Osteoblast (primary cell): ENCODE measurements around the gene TNFRSF19. TPM values are rescaled to one million over a fixed set of nuclear protein-coding genes. Genes with fewer than 3 reads are reported as not detected.
A peak's percentile ranks its signal among the peaks of the same experiment; 100 is the strongest.

ENCODE experiments used
- DNase-seq: peaks from one replicate; pipeline ENCODE4 v3.0.0; 2011; ENCODE audit warnings: low spot score, mixed read lengths; ENCODE audit not compliant: insufficient read length; ENCODE audit errors: missing footprints
- H2AFZ ChIP-seq: 2 replicates; pipeline ENCODE4 v1.6.0; 2011; ENCODE audit warnings: mild to moderate bottlenecking, low read length
- H3K27ac ChIP-seq: 2 replicates; pipeline ENCODE4 v1.5.1; 2011; ENCODE audit warnings: mild to moderate bottlenecking, low read depth, low read length, moderate library complexity
- H3K27me3 ChIP-seq: 2 replicates; pipeline ENCODE4 v1.6.0; 2012; ENCODE audit warnings: mild to moderate bottlenecking, control low read depth, inconsistent platforms, low read length, moderate library complexity; ENCODE audit not compliant: insufficient read depth
- H3K36me3 ChIP-seq: 2 replicates; pipeline ENCODE4 v1.5.1; 2011; ENCODE audit warnings: mild to moderate bottlenecking, low read length, control low read depth, moderate library complexity; ENCODE audit not compliant: insufficient read depth
- H3K4me1 ChIP-seq: 2 replicates; pipeline ENCODE4 v1.5.1; 2011; ENCODE audit warnings: mild to moderate bottlenecking, low read length, control low read depth, moderate library complexity; ENCODE audit not compliant: insufficient read depth
- H3K4me2 ChIP-seq: 2 replicates; pipeline ENCODE4 v1.6.0; 2011; ENCODE audit warnings: mild to moderate bottlenecking, low read length; ENCODE audit not compliant: insufficient read depth
- H3K4me3 ChIP-seq: fragments of 200-600 bp; sonication (generic); 3 replicates; pipeline ENCODE4 v1.5.1; 2012; ENCODE audit warnings: mild to moderate bottlenecking, low read length, inconsistent platforms; ENCODE audit not compliant: insufficient read depth
- H3K79me2 ChIP-seq: 2 replicates; pipeline ENCODE4 v1.6.0; 2012; ENCODE audit warnings: mild to moderate bottlenecking, low read length, control low read depth, inconsistent platforms; ENCODE audit not compliant: insufficient read depth
- H3K9me3 ChIP-seq: 2 replicates; pipeline ENCODE4 v1.5.1; 2011; ENCODE audit warnings: low read depth, low read length, control low read depth
- H4K20me1 ChIP-seq: 2 replicates; pipeline ENCODE4 v1.6.0; 2012; ENCODE audit warnings: mild to moderate bottlenecking, low read length, control low read depth; ENCODE audit not compliant: insufficient read depth
- CTCF ChIP-seq: IDR thresholded peaks from 2 replicates; pipeline ENCODE4 v1.5.1; 2011; ENCODE audit warnings: mild to moderate bottlenecking, low read depth, low read length, moderate library complexity; ENCODE audit errors: extremely low read depth
- total RNA-seq: library from RNA; depleted of rRNA; stranded (reverse); fragments of >200 nt; gene quantifications from 2 replicates; pipeline ENCODE4 v1.2.3, GENCODE V29; 2012

Gene TNFRSF19
- total RNA-seq, 1 donor = 73.8 TPM

GRCh38 chr13:23541221-23541824, 28.9 kb upstream of the TNFRSF19 start:
- Histone ChIP-seq H3K9me3 (no peaks in the 10 kb centered on the region), H3K4me2 (no peak overlapping the region), H3K4me1 (no peaks in the 10 kb centered on the region), H3K79me2 (no peaks in the 10 kb centered on the region), H3K4me3 (no peak overlapping the region), H2AFZ (no peak overlapping the region), H4K20me1 (no peaks in the 10 kb centered on the region), H3K27ac (no peak overlapping the region), H3K27me3 (peaks cover 7% of the 10 kb centered on the region), H3K36me3 (no peaks in the 10 kb centered on the region)
- DNase-seq = no peak
- TF ChIP-seq CTCF = no peak

- Histone ChIP-seq H3K27me3 (peaks cover 3% of the 10 kb centered on the region), H3K27ac (no peak overlapping the region), H3K4me3 (no peak overlapping the region), H3K4me1 (no peaks in the 10 kb centered on the region), H3K36me3 (no peaks in the 10 kb centered on the region), H3K9me3 (no peaks in the 10 kb centered on the region), H3K79me2 (no peaks in the 10 kb centered on the region), H4K20me1 (no peaks in the 10 kb centered on the region), H2AFZ (no peak overlapping the region), H3K4me2 (no peak overlapping the region)
- TF ChIP-seq CTCF = no peak
- no peak for DNase-seq
These were observed 25.5 kb upstream of the TNFRSF19 start for GRCh38 chr13:23544668-23545067.

- Histone ChIP-seq H3K4me1 (no peaks in the 10 kb centered on the region), H3K79me2 (no peaks in the 10 kb centered on the region), H2AFZ (peak overlapping the region; percentile 88), H3K4me3 (peak overlapping the region; percentile 77), H3K27ac (peak overlapping the region; percentile 37), H3K27me3 (no peaks in the 10 kb centered on the region), H4K20me1 (no peaks in the 10 kb centered on the region), H3K36me3 (no peaks in the 10 kb centered on the region), H3K9me3 (no peaks in the 10 kb centered on the region), H3K4me2 (peak overlapping the region; percentile 85)
- no peak for TF ChIP-seq CTCF
- DNase-seq = peak; percentile 81
These were observed 23.1 kb upstream of the TNFRSF19 start for GRCh38 chr13:23547000-23547590.

GRCh38 chr13:23549724-23550123, 20.5 kb upstream of the TNFRSF19 start:
- no peak overlapping the region for H3K27ac ChIP-seq
- no peaks in the 10 kb centered on the region for H3K9me3 ChIP-seq
- H3K4me2 ChIP-seq = no peak overlapping the region
- no peaks in the 10 kb centered on the region for H3K27me3 ChIP-seq
- no peaks in the 10 kb centered on the region for H4K20me1 ChIP-seq
- no peaks in the 10 kb centered on the region for H3K36me3 ChIP-seq
- no peak overlapping the region for H2AFZ ChIP-seq
- DNase-seq = no peak
- no peak for TF ChIP-seq CTCF
- H3K4me1 ChIP-seq = peaks cover 5% of the 10 kb centered on the region
- H3K79me2 ChIP-seq = no peaks in the 10 kb centered on the region
- H3K4me3 ChIP-seq = no peak overlapping the region
